HG02884 (cell line): Measurements from ENCODE around the gene PFDN6.
A peak's percentile ranks its signal among the peaks of the same experiment; 100 is the strongest.
"Not testable (repeated sequence)": the region's sequence is repeated elsewhere in the genome, so short reads cannot be mapped to it uniquely, and the experiment has no call there.

ENCODE experiments used
- ATAC-seq: cut with Tn5 transposase; IDR thresholded peaks from one replicate; pipeline ENCODE4 v1.9.1; 2021; ENCODE audit warnings: mild to moderate bottlenecking, moderate library complexity; ENCODE audit not compliant: unreplicated experiment

PFDN6 gene

DNA sequence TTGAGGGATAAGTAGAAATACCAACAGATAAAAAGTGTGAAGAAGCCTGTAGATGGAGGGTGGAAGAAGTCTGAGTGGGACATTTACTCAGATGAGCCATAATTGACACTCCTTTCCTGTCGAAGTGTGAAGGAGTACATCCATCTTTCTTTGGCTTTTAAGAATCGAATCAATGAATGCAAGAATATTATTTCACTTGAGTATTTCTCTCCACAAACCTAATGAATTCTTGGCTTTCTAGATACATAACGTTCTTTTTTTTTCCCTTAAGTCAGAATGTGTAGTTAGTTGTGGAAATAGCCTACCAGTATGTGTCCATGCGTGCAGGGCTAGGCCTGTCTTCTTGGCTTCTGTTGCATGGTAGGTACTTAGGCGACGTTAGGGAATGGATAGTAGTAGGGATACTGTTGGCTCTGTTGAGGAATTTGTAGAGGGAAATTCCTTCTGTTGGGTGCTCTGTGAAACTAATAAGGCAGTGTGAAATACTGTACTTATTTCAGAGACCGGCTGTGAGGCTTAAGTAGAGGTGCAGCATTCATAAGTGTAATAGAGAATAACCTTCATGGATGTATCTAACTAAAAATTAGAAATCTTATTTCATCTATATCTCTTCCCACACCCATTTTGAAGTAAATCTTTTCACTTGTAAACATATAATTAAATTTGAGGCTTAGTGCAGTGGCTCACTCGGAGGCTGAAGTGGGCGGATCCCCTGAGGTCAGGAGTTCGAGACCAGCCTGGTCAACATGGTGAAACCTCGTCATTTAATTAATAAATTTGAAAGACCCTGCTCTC is 16.1 kb upstream of the PFDN6 start:
- no peak for ATAC-seq

DNA sequence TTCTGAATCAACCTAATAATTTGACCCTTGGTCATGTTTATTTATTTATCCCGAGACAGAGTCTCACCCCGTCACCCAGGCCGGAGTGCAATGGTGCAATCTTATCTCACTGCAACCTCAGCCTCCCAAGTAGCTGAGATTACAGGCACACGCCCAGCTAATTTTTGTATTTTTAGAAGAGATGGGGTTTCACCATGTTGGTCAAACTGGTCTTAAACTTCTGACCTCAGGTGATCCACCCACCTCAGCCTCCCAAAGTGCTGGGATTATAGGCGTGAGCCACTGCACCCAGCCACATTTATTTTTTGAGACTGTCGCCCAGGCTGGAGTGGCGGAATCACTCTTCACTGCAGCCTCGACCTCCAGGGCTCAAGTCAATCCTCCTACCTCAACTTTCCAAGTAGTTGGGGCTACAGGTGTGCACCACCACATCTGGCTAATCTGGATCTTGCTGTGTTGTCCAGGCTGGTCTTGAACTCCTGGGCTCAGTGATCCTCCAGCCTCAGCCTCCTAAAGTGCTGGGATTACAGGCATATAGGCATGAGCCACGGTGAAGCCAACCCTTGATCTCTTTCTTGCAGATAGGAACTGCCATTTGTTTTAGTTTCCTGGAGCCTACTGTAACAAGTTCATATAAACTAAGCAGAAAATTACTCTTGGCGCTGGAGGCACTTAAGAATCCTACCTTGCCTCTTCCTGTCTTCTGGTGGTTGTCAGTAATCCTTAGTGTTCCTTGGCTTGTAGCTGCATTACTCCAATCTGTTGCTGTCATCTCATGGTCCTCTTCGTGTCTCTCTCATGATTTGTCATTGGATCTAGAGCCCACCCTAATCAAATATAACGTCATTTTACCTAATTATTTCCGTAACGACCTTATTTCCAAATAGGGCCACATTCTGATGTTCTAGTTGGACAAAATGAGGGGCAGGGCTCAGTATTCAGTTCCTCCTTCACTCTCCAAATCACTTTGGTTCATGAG is 15.2 kb upstream of the PFDN6 start:
- ATAC-seq: no peak

DNA sequence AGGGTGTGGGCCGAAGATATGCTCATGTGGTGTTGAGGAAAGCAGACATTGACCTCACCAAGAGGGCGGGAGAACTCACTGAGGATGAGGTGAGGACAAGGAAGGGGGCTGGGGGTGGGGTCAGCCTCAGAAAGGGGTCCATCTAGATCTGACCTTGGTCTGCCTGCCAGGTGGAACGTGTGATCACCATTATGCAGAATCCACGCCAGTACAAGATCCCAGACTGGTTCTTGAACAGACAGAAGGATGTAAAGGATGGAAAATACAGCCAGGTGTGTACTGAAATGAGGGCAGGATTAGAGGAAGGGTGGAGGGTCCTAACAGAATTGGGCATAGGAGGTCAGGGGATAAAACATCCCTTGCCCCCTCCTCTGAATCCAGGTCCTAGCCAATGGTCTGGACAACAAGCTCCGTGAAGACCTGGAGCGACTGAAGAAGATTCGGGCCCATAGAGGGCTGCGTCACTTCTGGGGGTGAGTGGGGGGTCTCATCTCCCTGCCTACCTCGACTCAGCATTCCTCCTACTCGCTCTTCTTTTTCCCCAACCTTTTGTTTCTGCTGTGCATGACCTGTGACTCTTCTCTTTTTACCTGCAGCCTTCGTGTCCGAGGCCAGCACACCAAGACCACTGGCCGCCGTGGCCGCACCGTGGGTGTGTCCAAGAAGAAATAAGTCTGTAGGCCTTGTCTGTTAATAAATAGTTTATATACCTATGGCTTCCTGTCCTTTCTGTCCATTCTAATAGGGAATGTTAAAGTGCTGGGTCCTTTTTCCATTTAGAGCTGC is 13.4 kb upstream of the PFDN6 start:
- not testable (repeated sequence) for ATAC-seq

DNA sequence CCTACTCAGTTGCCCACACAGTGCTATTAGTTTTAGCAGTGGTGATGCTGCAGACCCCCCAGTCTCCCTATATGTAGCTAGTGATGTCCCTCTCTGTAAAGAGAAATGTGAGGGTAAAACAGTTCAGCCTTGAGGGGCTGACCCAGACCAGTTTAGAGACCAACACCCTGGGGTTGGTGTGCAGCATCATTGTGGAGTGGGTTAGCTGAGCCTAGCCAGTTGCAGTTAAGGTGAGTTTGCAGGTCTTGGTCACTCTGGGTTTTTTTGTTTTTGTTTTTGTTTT is 12.9 kb upstream of the PFDN6 start:
- no peak for ATAC-seq

DNA sequence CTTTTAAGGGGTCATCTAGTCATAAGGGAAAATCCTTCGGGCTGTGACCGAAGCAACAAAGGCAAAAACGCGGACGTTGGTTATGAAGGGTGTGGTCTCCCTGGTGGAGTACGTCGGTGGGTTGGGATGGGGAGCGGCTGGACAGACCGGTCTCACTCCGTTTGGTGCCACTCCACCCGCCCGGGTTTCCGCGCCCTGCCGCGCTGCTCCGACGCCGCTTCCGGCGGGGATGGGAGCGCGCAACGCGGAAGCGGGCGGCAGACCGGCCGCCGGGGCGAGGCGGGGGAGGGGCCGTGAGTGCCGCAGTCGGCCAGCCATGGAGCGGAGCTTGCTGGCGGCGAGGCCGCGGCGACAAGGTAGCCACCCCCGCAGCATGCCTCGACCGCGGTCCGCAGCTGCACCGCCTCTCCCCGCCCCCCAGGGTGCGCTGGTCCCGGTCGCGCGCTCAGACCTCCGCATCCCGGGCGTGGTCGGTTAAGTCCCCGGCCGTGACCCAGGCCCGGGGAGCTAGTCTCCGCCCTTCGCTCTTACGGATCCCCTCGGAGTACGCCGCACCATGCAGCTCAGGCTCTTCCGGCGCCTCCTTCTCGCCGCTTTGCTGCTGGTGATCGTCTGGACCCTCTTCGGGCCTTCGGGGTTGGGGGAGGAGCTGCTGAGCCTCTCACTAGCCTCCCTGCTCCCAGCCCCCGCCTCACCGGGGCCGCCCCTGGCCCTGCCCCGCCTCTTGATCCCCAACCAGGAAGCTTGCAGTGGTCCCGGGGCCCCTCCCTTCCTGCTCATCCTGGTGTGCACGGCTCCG is 12.3 kb upstream of the PFDN6 start, which contains the start of gene B3GALT4:
Gene B3GALT4, plus strand, starts transcription at position 260 of the 799 bp plus-strand sequence. Its CDS starts 297 bp downstream, at position 557.
- peak; percentile 43 for ATAC-seq

DNA sequence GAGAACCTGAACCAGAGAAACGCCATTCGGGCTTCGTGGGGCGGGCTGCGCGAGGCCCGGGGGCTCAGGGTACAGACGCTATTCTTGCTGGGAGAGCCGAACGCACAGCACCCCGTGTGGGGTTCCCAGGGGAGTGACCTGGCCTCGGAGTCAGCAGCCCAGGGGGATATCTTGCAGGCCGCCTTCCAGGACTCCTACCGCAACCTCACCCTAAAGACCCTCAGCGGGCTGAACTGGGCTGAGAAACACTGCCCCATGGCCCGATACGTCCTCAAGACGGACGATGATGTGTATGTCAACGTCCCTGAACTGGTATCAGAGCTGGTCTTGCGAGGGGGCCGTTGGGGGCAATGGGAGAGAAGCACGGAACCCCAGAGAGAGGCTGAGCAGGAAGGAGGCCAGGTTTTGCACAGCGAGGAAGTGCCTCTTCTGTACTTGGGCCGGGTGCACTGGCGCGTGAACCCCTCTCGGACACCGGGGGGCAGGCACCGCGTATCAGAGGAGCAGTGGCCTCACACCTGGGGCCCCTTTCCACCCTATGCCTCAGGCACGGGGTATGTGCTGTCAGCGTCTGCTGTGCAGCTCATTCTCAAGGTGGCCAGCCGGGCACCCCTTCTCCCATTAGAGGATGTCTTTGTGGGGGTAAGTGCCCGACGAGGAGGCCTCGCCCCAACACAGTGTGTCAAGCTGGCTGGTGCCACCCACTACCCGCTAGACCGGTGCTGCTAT is 11.6 kb upstream of the PFDN6 start:
- no peak for ATAC-seq

DNA sequence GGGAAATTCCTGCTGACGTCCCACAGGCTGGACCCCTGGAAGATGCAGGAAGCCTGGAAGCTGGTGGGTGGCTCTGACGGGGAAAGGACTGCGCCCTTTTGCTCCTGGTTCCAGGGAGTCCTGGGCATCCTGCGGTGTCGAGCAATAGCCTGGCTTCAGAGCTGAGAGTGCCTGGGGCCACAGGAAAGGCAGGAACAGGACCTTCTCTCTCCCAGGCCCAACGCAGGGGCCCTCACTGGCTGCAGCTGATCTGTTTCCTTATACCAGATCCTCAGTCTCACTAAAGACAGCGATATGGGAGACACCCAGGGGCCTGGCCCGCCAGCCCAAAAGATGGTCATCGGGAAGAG is 11.0 kb upstream of the PFDN6 start:
- ATAC-seq: no peak

DNA sequence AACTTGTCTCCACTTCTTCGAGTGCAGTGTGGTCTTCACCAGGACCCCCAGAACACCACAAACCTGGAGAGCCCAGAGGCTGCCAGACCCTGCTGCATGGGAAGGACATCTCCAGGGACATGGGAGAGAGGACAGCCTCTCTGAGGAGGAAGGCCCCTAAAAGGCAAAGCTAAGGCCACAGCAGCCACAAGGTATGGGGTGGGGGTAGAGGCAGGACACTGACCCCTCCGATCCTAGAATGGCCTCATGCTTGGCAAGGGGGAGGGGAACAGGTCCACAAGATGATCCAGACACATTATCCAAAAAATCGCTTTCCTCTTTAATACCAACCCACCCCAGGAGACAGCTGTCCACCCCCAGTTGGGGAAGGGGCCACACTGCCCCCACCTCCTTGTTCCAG is 10.6 kb upstream of the PFDN6 start:
- ATAC-seq: no peak

DNA sequence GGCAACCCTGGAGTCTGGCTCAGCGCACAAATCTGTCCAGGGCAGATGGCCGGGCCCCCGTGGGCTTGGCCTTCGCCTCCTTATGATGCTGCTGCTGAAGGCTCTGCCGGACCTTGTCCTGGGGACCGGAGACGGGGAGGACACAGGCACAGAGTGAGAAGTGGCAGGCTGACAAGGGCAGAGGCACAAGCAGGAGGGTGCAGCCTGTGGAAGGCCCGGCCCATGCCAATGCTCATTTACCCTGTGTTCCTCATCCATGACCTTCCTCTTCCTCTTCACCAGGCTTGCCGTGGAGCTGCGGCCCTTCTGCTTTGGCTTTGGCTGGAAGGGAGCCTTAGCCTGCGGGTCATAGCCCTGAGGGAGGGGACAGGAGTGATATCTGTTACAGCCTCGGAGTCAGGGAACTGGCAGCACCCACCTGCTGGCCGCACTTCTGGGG is 10.1 kb upstream of the PFDN6 start:
- no peak for ATAC-seq

DNA sequence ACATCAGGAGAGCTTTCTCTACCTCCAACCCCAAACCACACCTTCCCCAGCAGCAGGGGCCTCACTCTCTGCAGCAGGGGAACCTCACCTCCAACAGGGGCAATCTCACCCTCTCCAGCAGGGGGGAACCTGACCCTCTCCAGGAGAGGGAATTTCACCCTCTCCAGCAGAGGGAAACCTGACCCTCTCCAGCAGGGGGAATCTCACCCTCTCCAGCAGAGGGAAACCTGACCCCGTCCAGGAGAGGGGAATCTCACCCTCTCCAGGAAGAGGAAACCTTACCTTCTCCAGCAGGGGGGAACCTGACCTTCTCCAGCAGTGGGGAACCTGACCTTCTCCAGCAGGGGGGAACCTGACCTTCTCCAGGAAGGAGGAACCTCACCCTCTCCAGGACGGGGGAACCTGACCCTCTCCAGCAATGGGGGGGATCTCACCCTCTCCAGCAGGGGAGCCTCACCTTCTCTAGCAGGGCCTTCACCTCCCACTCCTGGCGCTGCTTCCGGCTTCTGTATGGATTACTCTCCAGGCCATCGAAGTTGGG is 9.4 kb upstream of the PFDN6 start:
- no peak for ATAC-seq

DNA sequence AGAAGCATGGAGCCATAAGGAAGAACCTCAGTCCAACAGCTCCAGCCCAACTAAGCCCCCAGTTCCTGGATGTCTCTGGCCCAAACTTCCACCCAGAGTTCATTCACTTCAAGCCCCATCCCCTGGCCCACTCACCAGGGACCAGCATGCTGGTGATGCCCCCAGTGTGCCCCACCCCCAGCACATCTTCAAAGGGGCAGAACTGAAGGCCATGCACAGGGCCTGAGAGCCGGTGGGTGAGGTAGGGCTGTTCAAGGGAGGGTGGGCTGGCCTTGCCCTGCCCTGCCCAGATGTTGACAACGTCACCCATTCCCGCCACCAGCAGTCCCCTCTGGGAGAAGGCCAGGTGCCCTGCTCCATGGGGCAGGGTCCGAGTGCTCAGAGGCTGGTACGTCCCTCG is 8.9 kb upstream of the PFDN6 start:
- no peak for ATAC-seq

DNA sequence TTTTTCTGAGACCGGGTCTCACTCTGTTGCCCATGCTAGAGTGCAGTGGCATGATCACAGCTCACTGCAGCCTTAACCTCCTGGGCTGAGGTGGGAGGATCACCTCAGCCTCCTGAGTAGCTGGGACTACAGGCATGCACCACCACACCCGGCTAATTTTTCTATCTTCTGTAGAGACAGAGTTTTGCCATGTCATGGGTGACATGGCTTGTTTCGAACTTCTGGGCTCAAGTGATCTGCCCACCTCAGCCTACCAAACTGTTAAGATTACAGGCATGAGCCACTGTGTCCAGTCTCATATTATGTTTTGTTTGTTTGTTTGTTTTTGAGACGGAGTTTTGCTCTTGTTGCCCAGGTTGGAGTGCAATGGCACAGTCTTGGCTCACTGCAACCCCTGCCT is 4.2 kb upstream of the PFDN6 start:
- ATAC-seq: not testable (repeated sequence)

DNA sequence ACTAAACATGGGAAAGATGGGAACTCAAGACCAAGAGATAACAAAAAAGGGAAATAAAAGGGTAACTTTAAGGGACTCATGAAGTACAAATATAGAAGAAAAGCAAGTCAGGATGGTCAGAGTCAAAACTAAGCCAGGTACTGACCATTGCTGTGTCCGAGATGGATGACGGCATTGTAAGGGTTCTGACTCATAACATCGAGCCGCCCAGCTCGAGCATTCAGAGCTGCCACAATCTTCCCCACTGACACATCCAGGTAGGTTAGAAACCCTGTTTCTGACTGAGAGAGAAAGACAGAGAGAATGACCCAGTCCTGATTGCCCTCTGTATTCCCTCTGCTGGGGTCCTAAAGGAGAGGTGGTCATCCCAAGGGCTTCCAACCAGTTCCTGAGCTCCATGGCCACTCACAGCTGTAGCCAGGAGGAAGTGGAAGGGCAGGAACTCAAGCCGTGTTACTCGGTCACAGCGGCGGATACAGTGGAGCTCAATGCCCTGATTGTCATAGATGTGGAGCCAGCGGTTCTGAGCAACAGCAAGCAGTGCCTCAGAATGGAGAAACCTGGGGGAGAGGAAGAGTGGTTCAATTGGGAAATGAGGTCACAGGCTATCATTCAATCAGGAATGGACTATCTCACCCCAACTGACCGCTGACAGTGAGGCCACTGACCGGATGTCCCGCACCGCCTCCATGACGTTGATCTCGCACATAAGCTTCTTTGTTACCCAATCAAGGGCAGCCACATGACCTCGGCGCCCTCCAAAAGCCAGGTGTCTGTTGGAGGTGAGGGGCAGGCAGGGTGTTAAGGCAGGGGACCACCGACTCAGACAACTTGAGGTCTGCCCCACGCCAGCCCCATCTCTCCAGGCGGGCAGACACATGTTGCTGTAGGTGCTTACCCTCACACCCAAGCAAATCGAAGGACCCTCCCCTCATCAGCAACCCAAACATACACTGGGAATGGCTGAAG is 2.2 kb upstream of the PFDN6 start:
- no peak for ATAC-seq

DNA sequence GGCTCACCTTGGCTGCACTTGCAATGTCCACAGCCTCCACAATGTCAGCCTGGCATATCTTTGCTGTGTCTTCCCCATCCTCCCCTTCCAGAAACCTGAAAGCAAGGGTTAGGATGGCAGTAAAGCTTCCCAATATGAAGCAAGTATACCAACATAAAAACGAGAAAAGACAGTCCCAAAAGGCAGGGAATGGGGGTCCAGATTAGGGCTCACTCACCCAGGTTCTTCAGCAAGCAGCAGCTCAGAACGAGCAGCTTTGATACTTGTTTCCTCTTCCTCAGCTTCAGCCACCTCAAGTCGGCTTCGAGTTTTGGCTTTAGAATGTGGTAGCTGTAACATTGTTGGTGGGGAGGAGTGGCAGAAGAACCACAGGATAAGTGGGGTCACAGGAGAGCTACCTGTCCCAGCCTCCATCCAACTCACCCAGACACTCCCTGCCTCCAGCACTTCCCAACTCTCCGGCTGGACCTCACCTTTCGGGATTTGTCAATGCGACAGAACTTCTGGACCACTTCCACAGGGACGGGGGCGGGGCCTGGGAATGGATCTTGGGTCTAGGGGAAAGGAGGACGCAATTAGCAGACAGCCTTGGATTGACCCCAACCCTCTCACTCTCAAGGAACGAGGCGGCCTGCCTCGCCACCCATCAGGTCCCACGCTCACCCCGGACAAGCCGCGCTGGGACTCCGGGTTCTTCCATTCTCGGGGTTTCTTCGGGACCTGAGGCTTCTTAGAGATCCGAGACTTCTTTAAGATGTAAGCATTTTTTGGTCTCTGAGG is 1.1 kb upstream of the PFDN6 start:
- no peak for ATAC-seq

DNA sequence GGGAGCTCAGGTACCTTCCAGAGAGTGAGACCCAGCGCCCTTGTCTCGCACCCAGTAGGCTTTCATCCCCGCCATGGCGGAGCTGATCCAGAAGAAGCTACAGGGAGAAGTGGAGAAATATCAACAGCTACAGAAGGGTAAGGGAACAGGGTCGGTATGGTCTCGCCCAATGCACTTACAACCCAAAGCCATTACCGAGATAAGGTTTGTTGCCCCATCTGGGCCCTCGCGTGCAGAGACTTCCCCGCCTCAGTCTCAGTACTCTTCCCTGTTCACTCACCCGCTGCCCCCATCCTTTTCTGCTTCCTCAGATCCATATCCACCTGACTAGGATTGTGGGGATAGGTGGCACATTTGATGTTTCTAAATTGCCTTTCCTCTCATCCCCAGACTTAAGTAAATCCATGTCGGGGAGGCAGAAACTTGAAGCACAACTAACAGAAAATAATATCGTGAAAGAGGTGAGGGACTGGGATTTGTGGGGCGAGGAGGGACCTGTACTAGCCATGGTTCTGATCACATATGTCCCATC is 449 bp downstream of the PFDN6 start:
- ATAC-seq: no peak

DNA sequence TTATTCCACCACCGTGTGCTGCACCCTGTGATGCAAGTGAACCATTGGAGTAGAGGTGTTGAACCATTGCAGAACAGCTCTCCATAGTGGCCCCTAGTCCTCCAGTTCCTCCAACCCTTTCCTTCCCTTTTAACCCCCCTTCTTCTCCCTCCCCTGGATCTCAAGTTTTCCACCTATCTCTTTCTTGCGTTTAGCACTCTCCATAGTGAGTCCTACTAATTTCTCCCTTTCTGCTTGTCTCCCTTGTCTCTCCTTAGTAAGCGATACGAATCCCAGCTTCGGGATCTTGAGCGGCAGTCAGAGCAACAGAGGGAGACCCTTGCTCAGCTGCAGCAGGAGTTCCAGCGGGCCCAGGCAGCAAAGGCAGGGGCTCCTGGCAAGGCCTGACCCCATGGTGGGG is 1.1 kb downstream of the PFDN6 start:
- ATAC-seq: no peak

DNA sequence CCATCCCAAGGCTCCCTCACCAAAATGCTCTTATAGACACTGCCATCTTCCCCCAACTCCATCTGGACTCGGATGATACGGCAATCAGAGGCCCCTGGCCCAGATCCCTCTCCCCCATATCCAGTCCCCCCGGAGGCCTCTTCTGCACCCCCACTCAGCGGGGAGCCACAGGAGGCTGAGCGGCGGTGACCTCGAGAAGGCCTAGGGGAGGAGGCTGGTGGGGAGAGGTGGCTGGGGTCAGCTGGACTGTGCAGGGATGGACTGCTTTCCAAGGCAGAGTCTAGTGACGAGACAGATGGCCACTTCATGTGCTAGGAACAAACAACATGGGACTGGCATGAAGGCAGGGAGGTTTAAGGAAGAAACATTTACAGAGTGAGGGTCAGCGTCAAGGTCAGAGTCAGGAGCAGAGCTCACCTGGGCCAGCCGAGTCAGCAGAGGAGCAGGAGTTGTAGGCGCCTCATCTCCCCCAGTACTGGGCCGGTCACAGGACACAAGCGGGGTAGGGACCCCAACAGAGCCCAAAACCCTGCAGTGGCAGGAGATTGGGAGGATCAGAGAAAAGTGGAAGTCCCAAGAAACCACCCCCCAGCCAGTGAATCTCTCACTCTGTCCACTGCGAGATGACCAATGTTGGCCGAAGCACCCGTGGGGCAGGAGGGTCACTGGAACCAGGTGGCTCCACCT is 3.7 kb downstream of the PFDN6 start:
- ATAC-seq: no peak
